ENCODE data around the gene GBA3.

Gene GBA3

DNA sequence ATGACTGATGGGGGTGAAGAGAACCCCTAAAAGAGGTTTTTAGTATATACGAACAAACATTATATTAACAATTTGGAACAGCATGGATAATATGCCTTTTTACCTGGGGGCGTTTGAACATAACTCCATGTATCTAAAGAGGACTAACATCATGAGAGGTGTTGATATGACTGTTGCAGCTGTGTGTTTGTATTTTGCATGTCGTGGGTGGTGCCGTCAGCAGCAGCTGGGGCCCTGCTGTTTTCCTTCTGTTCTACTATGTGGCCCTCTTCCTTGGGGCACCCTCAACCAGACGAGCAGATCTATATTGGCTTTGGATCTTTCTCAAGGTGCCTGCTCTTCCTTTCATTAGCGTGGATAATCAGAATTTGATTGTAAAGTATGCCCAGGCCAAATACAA lies 11.2 kb downstream of the GBA3 start:
- DNase-seq, result no peak

DNA sequence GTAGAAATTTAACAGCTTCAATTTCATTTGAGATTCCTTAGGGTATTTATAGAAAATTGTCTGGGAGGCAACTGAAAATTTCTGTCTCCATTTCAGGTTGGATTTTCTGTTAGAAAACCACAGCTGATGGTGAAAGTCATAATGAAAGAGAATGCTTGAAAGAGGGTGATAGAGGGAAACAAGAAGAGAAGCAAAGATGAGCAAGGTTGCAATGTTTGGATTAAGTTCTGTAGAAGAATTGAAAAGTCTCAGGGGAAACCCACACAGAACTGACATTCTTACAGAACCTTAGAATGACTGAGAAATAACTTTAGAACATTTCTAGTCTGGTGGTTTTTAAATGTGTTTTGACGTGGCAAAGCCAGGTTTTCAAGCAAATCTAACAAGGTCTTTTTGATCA lies 14.7 kb downstream of the GBA3 start:
- DNase-seq, result no peak

DNA sequence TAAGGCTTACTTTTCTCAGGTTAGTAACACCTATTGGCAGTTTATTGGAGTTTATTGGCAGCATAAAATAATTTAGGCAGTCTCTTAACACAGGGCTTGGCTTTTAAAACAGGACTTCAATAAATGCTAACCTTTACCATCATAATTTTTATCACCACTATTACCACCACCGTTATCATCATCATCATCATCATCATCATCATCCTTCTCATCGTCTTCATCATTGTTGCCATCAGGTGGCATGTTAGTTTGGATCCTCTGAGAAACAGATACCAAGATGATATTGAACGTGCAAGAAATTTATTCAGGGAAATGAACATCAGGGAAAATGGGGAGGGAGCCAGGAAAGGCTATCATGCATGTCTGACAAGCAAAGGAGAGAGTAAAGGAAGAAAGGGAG lies 16.2 kb downstream of the GBA3 start:
- no peak for DNase-seq

DNA sequence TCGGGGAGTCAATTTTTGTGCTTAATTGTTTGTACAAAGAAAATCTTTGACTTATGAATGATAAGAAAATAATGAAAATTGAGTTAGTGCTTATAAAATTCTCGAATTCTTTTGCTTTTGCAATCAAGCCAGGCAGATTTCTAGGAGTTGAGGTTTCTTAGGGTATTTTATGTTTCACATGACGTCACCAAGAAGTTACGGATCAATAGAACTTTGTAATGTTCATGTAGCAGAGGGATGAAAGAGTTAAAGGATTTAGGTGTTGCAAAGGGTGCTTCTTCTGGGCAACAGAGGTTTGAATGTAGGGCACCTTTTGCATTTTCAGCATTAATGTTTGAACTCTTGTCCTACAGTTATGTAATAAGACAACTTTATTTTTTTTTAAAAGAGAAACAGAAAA lies 19.4 kb downstream of the GBA3 start:
- no peak for DNase-seq

DNA sequence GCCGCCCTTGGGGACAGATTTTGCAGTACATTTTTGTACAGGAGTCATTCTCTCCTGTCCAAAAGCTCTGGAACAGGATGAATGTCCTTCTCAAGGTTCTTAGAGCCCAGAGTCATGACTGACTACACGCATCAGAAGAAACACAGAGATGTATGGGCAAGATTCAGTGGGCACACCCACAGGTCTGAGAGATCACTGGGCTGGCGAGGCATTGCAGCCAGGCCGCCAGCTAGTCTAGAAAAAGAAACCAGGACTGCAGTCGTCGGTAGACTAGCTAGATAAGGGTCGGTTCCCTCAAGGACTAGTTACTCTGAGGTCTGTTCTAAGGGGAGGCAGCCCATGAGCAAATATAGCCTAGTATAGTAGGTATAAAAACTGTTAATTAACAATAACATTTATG lies 19.8 kb downstream of the GBA3 start:
- no peak for DNase-seq

DNA sequence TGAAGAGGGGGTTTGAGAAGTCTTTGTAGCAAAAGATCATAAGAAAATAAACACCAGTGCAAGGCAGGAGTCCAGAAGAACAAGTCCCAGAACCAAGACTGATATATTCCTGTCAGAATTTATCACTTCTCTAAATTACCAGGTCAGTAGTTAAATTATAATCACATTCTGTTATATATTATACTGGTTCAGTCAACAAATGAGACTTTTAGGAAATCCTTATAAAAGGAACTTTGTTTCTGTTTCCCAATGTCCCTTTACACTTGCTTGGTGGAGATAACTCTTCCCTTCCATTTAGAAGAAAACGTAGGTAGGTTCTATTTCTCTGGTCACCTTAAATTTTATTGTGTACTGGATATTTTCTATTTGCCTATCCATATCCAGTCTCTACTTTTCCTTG lies 21.1 kb downstream of the GBA3 start:
- DNase-seq, result no peak

DNA sequence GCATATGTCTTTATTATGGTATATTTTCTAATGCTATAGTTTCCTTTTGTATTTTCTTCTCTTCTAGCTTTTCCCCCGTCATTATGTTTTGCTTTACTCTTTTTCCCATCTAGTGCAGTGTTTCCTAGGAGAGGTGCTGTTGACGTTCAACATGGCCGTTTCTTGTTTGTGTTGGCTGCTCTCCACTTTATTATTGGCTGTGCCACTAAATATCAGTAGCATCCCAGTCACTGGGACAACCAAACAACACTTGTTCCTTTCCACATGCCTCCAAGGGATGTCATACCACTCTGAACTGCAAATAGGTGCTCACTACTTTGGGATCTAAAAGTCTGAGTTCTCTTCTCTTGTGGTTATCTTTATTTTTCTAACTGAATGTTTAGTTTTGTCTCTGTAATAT lies 26.5 kb downstream of the GBA3 start:
- no peak for DNase-seq

DNA sequence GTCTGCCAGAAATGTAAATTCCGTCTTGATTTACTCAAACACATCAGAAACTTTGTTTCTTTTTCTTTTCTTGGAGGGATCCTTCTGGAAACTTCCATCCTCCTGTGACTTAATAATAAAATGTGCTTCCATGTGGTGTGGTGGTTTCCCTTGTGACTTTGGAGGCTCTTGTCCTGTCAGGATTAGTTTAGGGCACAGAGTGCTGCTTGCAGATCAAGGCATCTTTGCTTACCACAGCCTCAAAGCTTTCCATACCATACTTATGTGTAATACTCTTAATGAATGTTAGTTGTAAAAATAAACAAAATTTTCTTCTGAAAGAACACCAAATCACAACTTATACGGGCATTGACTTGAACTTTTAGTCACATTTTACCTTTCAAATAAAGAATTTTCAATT lies 27.4 kb downstream of the GBA3 start:
- DNase-seq, result no peak

DNA sequence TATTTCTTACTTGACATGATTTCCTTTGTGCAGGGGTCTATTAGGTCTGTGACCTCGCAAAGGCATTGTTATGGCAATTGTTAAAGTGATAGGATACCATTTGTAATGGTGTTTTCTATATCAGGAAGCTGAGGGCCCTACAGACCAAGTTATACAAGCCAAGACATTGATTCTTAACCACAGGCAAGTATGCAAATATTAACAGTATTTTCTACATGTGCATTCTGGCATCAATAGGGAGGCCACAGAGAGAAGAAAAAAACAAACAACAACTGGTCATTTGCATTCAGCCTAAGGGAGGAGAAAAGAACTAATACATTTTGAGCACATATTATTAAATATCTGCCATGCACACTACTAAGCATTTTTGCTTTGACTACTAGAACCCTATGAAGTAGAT lies 28.5 kb downstream of the GBA3 start:
- DNase-seq, result no peak

DNA sequence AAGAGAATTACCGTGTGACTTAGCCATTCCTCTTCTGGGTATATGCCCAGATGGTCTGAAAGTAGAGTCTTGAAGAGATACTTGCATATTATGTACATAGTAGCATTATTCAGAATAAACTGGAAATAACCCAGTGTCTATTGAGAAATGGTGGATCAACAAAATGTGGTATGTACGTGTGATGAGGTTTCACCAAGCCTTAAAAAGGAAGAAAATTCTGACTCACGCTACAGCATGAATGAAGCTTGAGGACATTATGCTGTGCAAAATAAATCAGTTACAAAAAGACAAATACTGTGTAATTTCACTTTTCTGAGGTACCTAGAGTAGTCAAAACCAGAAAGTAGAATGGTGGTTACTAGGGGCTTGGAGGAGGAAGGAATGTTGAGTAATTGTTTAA lies 37.3 kb downstream of the GBA3 start:
- no peak for DNase-seq

DNA sequence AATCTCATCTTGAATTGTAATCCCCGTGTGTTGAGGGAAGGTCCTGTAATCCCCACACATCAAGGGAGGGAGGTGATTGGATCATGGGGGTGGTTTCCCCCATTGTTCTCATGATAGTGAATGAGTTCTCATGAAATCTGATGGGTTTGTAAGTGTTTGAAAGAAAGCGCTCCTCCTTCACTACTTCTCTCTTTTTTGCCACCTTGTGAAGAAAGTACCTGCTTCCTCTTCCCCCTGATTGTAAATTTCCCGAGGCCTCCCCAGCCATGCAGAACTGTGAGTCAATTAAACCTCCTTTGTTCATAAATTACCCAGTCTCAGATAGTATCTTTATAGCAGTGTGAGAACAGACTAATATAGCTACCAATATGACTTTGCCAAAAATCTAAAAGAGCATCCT lies 41.1 kb downstream of the GBA3 start:
- DNase-seq, result no peak

DNA sequence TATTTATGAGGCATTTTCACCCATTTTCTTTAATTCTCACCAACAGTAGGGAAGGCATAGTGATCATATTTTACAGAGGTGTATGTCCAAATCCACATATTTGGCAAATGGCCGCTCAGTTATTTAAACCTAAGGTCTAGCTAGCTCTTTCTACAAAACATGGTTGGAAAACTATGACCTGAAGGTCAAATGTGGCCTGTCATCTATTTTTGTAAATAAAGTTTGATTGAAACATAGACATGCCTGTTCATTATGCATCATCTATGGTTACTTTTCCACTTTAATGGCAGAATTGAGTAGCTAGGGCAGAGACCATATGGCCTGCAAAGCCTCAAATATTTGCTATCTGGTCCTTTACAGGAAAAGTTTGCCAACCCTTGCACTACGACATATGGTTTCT lies 44.2 kb downstream of the GBA3 start:
- no peak for DNase-seq

DNA sequence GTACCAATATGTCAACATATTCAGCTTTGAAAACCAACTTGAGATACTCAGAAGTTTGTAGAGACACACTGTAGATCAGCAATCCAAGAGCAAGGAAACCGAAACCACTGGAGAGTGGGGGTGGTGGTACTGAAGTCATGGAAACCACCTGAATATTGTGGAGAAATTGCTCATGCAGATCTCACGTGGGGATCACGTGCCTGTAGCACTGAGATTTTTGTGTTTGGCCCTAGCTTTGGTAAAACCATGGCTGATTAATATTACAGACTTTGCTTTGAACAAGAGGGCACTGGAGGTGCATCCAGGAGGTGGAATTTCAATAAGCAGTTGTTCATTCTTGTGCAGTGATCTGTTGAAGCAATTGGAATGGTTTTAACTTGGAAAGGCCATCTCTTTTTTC lies 47.2 kb downstream of the GBA3 start:
- no peak for DNase-seq

DNA sequence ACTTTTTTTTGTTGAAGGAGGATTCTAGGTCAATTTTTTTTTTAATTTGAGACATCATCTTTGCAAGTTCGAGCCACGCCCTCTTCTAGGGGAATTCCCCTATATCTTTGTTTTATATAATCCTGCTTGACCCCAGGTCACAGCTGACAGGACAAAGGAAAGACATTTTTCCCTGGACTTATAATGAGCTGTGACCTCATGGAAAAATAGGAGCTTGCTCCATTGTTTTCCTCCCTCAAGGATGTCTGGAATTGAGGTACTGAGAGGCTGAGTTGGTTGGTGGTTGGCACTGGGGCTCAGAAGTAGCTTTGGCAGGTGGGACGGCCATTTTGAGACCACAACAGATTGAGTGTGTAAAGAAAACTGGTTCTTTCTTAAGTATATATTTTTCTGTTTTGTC lies 49.0 kb downstream of the GBA3 start:
- DNase-seq, result no peak

DNA sequence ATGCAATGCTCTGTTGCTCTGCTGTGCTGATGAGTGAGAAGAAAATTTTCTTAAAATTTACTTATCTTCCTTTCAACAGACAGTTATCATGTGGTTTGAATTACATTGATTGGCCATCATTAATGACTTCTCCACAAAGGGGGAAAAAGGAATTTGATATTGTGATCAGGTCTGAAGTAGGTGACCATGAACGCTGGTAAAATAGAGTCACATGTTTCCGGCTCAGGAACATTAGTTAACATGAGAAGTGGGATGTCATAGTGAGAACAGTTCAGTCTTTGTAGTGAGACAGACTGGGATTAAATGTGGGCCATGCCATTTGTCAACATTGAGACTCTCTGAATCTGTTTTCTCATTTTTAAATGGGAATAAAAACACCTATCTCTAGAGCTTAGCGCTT lies 50.6 kb downstream of the GBA3 start:
- no peak for DNase-seq

DNA sequence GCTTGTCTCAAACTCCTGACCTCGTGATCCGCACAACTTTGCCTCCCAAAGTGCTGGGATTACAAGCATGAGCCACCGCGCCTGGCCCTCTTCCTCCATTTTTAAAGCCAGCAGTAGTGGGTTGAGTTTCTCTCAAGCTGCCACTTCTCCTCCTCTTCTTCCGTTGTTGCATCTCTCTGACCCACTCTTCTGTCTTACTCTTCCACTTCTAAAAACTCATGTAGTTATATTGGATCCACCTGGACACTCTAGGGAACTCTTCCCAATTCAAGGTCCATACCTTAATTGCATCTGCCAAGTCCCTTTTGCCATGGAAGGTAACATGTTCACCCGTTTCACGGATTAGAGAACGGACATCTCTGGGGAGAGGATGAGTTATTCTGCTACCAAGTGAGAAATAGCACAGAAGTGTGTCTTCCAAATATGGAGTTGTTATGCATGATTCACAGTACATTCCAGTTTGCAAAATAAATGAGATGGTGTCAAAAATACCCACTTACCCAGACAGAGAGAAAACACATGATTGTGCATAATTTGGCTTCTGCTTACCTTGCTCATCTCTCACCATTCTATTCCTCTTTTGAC lies 51.8 kb downstream of the GBA3 start:
- no peak for DNase-seq

DNA sequence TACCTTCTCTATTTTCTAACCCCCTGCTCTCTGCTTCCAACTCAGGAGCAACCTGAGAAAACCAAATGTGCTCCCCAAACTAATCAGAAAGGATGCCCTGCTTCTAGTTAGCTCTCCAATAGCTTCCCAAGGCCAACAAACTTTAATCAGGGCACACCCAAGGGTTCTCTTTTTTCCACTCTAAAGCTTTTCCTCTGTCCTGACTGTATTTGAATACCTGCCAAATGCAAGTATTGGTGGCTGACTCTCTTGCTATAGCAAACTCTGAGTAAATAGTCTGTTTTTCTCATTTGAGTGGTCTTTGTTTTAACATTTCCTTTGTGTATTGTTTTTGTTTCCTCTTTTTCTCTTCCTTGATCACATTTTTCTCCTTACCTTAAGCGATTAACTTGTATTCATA lies 52.5 kb downstream of the GBA3 start:
- DNase-seq, result no peak

DNA sequence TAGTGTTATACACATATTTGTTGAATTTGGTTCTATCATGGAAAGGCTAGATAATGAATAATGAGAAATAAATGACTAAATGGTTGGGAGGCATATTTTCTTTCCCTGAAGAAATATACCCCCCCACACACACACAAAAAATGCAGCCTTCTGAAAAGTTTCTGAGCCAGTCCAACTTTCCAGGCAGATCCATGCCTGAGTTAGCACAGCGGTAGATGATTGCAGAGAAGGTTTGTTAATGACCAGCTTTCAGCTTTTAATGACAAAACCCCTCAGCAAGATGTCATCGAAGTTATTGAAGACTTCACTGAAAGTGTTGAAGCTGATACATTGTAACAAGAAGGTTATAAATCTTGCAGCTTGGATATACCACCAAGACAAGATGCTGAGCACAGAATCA lies 61.4 kb downstream of the GBA3 start:
- no peak for DNase-seq

DNA sequence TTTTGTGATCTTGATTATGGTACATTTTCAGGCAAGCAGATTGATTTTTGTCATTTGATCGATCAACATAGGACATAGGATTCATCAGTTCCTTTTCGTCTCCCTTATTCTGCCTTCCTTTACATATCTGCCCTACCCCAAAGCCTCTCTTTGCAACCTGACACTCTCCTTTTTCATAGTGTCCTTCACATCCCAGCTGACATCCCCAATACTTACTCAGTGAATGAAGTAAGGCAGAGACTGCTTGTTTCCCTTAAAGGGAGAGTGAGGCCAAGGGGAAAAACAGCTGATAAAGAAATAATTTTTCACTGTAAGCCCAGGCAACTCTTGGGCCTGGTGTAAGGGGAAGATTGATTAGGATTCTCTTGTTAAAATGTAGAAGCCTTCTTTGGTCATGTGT lies 69.8 kb downstream of the GBA3 start:
- no peak for DNase-seq

DNA sequence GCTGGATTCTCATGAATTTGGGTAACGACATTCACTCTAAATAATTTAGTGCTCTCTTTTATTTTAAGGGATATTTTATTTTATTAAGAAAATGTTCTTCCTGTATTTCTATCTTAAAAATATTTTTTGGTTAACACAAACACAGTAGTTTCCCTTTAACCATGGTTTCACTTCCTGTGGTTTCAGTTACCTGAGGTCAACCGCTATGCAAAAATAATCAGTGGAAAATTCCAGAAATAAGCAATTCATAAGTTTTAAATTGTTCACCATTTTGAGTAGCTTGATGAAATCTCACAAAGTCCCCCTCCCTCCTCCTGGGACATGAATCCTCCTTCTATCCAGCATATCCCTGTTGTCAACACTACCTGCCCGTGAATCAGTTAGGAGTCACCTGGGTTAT lies 71.4 kb downstream of the GBA3 start:
- no peak for DNase-seq

DNA sequence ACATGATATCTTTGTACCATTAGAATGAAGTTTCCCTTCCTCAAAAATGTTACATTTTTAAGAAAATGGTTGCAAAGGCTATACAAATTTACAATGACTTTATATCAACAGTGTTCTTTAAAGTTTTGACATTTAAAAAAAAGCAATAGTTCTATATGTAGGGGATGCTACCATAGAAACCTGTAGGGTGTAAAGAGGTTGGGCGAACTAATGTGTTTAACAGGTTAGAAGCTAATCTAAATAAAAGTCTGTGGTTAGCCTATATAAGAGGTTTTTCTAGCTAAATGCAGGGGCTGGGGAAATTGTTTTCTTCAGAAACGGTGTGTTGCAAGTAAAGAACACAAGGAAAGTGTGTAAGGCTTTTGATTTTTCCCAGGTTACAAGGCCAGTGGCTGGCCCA lies 73.3 kb downstream of the GBA3 start:
- no peak for DNase-seq

DNA sequence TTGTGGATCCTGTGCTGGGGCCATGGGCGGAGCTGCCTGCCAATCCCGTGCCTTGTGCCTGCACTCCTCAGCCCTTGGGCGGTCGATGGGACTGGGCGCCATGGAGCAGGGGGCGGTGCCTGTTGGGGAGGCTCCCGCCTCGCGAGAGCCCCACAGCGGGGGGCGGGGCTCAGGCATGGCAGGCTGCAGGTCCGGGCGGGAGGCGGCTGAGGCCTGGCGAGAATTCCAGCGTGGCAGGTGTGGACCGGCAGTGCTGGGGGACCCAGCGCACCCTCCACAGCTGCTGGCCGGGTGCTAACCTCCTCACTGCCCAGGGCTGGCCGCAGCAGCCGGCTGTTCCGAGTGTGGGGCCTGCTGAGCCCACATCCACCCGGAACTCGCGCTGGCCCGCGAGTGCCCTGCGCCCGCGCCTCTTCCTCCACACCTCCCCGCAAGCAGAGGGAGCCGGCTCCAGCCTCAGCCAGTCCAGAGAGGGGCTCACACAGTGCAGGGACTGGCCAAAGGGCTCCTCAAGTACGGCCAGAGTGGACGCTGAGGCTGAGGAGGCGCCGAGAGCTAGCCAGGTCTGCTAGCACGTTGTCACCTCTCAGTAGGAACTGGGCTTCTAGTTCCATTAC lies 85.9 kb downstream of the GBA3 start:
- DNase-seq, result no peak

DNA sequence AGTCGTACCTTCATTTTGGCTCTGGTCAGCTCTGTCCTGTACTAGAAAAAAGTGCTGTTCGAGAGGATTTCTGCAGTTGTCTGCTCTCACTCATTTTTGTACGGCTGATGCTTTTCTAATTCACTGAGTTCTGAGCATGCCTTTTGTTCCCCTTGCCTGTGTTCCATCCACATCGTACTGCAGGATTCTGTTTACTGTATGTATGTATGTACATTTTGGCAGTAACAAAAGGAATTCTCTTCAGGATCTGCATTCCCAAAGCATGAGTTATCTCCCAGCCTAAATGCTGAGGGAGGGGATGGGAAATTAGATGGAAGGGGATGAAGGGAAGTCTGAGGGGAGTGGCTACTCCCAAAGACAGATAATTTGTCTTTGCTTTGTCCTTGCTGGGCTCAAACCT lies 87.6 kb downstream of the GBA3 start:
- no peak for DNase-seq

DNA sequence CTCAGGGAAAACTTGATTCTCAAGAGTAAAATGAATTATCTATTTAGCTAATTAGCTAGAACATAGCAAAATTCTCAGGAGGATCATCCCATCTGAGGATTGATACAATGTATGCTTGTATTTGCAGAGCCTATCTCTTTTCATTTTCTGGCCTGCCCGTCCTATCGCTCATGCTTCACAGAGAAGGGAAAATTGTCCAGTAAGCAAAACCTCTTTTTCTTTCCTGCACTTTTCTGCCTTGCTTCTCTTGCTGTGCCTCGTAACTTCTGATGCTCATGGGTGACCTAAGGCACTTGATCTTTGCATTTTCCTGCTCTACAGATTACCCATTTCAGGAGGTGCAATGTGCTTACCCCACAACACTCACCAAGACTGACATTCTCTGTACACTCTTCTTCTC lies 88.1 kb downstream of the GBA3 start:
- DNase-seq, result no peak

DNA sequence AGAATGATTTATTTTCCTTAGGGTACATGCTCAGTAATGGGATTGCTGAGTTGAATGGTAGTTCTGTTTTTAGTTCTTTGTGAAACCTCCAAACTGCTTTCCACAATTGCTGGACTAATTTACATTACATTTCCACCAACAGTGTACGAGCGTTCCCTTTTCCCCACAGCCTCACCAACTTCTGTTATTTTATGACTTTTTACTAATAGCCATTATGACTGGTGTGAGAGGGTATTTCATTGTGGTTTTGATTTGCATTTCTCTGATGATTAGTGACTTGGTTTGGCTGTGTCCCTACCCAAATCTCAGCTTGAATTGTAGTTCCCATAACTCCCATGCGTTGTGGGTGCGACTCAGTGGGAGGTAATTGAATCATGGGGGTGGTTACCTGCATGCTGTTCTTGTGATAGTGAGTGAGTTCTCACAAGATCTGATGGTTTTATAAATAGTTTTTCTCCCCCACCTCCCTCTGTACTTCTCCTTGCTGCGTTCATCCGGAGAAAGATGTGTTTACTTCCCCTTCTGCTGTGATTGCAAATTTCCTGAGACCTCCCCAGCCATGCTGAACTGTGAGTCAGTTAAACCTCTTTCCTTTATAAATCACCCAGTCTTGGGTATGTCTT lies 95.1 kb downstream of the GBA3 start:
- no peak for DNase-seq

Measured in stimulated activated naive CD4-positive, alpha-beta T cell treated with Interleukin-2 at 50 U/mL for 16 hours (primary cell).